BJ (cell line): Measurements from ENCODE around the gene GDPD3. TPM values are rescaled to one million over a fixed set of nuclear protein-coding genes. Genes with fewer than 3 reads are reported as not detected.
A peak's percentile ranks its signal among the peaks of the same experiment; 100 is the strongest.

Experiments used
- CTCF ChIA-PET: fragments of 350-600 bp; formaldehyde crosslinking; extraction: SDS; loops from one replicate; lab custom pipeline; 2021; ENCODE audit warnings: antibody characterized with exemption, inconsistent platforms; lab: Yijun Ruan, JAX
- POLR2A ChIA-PET: fragments of 300-600 bp; sonication (Branson Sonifier 250); formaldehyde crosslinking; extraction: SDS; loops from one replicate; lab custom pipeline; 2021; ENCODE audit warnings: antibody characterized with exemption; lab: Charles Lee
- DNase-seq: peaks from one replicate; pipeline ENCODE4 v3.0.0-alpha.2; 2011; ENCODE audit warnings: low read depth
- H3K27me3 ChIP-seq: 2 replicates; pipeline ENCODE4 v1.6.0; 2011; ENCODE audit warnings: low read length; ENCODE audit not compliant: control insufficient read depth, insufficient read depth
- H3K36me3 ChIP-seq: 2 replicates; pipeline ENCODE4 v1.5.1; 2011; ENCODE audit warnings: low read length; ENCODE audit not compliant: control insufficient read depth, insufficient read depth
- H3K4me3 ChIP-seq: 2 replicates; pipeline ENCODE4 v1.5.1; 2011; ENCODE audit warnings: low read depth, mild to moderate bottlenecking, control low read depth, low read length
- CTCF ChIP-seq: IDR thresholded peaks from 2 replicates; pipeline ENCODE4 v1.5.1; 2011; ENCODE audit warnings: low read depth, mild to moderate bottlenecking, control low read depth, inconsistent platforms, low read length, moderate library complexity; ENCODE audit not compliant: insufficient read depth
- polyA plus RNA-seq: library from polyadenylated mRNA; depleted of rRNA; stranded (reverse); fragments of >200 nt; gene quantifications from 2 replicates; pipeline ENCODE4 v1.2.3, GENCODE V29; 2011

The GDPD3 gene
- polyA plus RNA-seq, 1 experiment: 2.0 TPM

DNA sequence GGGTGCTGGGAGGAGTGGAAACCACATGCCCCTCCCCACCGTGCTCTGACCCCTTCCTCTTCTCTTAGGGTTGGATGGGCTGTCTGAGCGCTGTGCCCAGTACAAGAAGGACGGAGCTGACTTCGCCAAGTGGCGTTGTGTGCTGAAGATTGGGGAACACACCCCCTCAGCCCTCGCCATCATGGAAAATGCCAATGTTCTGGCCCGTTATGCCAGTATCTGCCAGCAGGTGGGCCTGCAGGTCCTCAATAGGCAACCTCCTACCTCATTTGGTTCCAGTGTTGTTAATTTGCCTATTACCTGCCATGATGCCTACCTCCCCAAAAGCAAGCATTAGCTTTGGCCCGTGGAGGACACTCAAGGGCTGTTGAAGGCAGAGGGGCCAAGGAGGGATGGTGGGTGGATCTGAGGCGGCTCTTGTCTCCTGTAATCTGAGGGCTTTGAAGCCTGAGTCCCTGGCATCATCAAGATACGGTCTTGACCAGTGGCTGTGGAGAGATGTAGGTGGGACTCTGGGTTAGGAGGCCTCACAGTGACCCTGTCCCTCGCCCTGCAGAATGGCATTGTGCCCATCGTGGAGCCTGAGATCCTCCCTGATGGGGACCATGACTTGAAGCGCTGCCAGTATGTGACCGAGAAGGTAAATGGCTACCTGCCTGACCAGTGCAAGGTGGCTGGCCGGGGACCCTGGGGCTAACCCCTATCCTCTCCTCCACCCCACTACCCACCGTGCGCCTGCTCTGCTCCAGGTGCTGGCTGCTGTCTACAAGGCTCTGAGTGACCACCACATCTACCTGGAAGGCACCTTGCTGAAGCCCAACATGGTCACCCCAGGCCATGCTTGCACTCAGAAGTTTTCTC lies 44.4 kb downstream of the GDPD3 start:
- peak; percentile 60 for TF ChIP-seq CTCF
- H3K27me3 ChIP-seq: no peaks in the 10 kb centered on the region
- H3K36me3 ChIP-seq: peaks cover 44% of the 10 kb centered on the region
- ChIA-PET CTCF (interaction anchor here (2.9 kb wide), 1 partner anchor 22 kb away, joined by 14 read pairs; the partner anchor contains the start of gene TBX6), POLR2A (no interaction called here)
- peak overlapping the region; percentile 24; the same call in 1 of the 2 replicates for H3K4me3 ChIP-seq
- no peak for DNase-seq

DNA sequence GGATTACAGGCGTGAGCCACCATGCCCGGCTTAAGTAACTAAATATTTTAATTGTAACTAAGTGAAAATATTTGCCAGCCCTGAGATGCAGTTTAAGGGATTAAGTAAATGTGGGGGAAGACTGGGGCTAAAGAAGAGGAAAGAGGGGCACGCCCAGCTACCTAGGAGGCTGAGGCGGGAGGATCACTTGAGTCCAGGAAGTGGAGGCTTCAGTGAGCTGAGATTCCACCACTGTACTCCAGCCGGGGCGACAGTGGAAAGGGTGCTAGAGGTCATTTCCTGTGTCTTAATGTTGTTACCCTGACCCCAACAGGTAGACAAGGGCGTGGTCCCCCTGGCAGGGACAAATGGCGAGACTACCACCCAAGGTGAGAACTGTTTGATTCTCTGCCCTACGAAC lies 45.0 kb downstream of the GDPD3 start:
- Histone ChIP-seq H3K4me3 (peak overlapping the region; percentile 24; the same call in 1 of the 2 replicates), H3K27me3 (no peaks in the 10 kb centered on the region), H3K36me3 (peaks cover 42% of the 10 kb centered on the region)
- ChIA-PET POLR2A (no interaction called here), CTCF (interaction anchor here (2.9 kb wide), 1 partner anchor 23 kb away, joined by 14 read pairs; the partner anchor contains the start of gene TBX6)
- no peak for DNase-seq
- no peak for TF ChIP-seq CTCF

DNA sequence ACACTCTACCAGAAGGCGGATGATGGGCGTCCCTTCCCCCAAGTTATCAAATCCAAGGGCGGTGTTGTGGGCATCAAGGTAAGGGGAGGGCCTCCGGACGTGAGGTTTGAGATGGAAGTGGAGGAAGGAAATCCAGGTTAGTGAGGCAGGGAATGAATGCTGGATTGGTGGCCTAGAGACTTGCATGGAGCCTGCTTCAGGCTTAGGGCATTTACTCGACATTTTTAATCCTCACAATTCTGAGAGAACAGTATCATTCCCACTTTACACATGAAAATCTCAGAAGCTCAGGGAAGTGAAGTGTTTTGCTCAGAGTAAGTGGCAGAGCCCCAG lies 45.8 kb downstream of the GDPD3 start:
- CTCF ChIA-PET: interaction anchor here (1.2 kb wide), 1 partner anchor 9 kb away, joined by 3 read pairs; no protein-coding TSS in a partner anchor
- peaks cover 42% of the 10 kb centered on the region for H3K36me3 ChIP-seq
- DNase-seq: no peak
- no peak for TF ChIP-seq CTCF
- H3K4me3 ChIP-seq: peak overlapping the region; percentile 99
- H3K27me3 ChIP-seq: no peaks in the 10 kb centered on the region
- POLR2A ChIA-PET: no interaction called here

DNA sequence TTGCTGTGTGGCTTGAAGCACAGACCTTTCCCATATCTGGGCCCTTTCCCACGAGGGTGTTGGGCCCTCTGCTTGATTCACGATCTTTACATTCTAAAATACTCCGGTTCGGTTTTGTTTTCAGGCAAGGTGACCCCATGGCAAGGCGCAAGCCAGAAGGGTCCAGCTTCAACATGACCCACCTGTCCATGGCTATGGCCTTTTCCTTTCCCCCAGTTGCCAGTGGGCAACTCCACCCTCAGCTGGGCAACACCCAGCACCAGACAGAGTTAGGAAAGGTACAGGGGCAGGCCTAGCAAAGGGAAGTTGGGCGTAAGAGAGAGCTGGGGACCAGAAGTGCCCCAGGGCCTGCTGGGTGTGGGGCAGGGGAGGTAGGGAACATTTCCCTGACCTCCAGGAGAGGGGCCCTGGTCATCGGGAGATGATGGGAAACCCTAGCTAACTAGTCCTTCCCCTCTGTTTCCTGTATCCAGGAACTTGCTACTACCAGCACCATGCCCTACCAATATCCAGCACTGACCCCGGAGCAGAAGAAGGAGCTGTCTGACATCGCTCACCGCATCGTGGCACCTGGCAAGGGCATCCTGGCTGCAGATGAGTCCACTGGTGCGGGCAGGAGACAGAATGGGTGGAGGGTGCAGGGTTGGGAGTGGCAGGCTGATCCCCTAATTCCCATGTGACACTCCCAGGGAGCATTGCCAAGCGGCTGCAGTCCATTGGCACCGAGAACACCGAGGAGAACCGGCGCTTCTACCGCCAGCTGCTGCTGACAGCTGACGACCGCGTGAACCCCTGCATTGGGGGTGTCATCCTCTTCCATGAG lies 46.4 kb downstream of the GDPD3 start:
- H3K36me3 ChIP-seq: peaks cover 40% of the 10 kb centered on the region
- ChIA-PET POLR2A (interaction anchor here (0.7 kb wide), 1 partner anchor 10 kb away, joined by 3 read pairs; no protein-coding TSS in a partner anchor), CTCF (interaction anchor here (1.0 to 2.0 kb wide), 5 partner anchors 10 to 46 kb away, joined by 3 to 10 read pairs (median 4); partner anchors contain the start of gene TBX6)

More for the DNA sequence above, 46.4 kb downstream of the GDPD3 start:
- no peak for TF ChIP-seq CTCF
- Histone ChIP-seq H3K27me3 (no peaks in the 10 kb centered on the region), H3K4me3 (peak overlapping the region; percentile 99)
- DNase-seq: no peak
